ENCODE results near the gene ZNF121.

- TF ChIP-seq GABPA (IDR thresholded peaks at IDR 0.05 in 1 of 2, conservative IDR thresholded peaks at IDR 0.05 in 1 of 2) = peak; percentile 87 to 95
- TF ChIP-seq, protein P1, sequence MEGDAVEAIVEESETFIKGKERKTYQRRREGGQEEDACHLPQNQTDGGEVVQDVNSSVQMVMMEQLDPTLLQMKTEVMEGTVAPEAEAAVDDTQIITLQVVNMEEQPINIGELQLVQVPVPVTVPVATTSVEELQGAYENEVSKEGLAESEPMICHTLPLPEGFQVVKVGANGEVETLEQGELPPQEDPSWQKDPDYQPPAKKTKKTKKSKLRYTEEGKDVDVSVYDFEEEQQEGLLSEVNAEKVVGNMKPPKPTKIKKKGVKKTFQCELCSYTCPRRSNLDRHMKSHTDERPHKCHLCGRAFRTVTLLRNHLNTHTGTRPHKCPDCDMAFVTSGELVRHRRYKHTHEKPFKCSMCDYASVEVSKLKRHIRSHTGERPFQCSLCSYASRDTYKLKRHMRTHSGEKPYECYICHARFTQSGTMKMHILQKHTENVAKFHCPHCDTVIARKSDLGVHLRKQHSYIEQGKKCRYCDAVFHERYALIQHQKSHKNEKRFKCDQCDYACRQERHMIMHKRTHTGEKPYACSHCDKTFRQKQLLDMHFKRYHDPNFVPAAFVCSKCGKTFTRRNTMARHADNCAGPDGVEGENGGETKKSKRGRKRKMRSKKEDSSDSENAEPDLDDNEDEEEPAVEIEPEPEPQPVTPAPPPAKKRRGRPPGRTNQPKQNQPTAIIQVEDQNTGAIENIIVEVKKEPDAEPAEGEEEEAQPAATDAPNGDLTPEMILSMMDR (IDR thresholded peaks at IDR 0.05; ENCODE audit: low read depth, low read length, missing input control) = no peak
- TF ChIP-seq YY1 (IDR thresholded peaks at IDR 0.05) = peak; percentile 98
- TF ChIP-seq SP1 (IDR thresholded peaks at IDR 0.05) = no peak
- no peak for TF ChIP-seq TAF1 (conservative IDR thresholded peaks at IDR 0.05)
- TF ChIP-seq, protein P2, sequence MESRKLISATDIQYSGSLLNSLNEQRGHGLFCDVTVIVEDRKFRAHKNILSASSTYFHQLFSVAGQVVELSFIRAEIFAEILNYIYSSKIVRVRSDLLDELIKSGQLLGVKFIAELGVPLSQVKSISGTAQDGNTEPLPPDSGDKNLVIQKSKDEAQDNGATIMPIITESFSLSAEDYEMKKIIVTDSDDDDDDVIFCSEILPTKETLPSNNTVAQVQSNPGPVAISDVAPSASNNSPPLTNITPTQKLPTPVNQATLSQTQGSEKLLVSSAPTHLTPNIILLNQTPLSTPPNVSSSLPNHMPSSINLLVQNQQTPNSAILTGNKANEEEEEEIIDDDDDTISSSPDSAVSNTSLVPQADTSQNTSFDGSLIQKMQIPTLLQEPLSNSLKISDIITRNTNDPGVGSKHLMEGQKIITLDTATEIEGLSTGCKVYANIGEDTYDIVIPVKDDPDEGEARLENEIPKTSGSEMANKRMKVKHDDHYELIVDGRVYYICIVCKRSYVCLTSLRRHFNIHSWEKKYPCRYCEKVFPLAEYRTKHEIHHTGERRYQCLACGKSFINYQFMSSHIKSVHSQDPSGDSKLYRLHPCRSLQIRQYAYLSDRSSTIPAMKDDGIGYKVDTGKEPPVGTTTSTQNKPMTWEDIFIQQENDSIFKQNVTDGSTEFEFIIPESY (IDR thresholded peaks at IDR 0.05) = peak; percentile 23
- TF ChIP-seq, protein P3, sequence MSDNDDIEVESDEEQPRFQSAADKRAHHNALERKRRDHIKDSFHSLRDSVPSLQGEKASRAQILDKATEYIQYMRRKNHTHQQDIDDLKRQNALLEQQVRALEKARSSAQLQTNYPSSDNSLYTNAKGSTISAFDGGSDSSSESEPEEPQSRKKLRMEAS (IDR thresholded peaks at IDR 0.05) = peak; percentile 91
- TF ChIP-seq JUND (IDR thresholded peaks at IDR 0.05) = peak in 1 of 2 donors; percentile 7
- TF ChIP-seq REST (IDR thresholded peaks at IDR 0.05) = no peak
- no peak for TF ChIP-seq RAD21 (IDR thresholded peaks at IDR 0.05)
Observed at GRCh38 chr19:9584073-9584833, at the start of gene ZNF121.
